Activated CD8-positive, alpha-beta T cell treated with anti-CD3 and anti-CD28 coated beads for 36 hours (primary cell): ENCODE results near the gene TH. TPM values are rescaled to one million over a fixed set of nuclear protein-coding genes. Genes with fewer than 3 reads are reported as not detected.
A peak's percentile ranks its signal among the peaks of the same experiment; 100 is the strongest.

Experiments used
- ATAC-seq: fragments of 200-7000 bp; cut with Tn5 transposase; one replicate; pipeline ENCODE4 v1.10.0; 2021; ENCODE audit warnings: mild to moderate bottlenecking, moderate library complexity
- CTCF ChIA-PET: fragments of 350-600 bp; sonication (Branson Sonifier 250); formaldehyde crosslinking; loops from one replicate; lab custom pipeline; 2021; ENCODE audit warnings: antibody characterized with exemption; lab: Charles Lee
- POLR2A ChIA-PET: fragments of 350-600 bp; sonication (Branson Sonifier 250); formaldehyde crosslinking; loops from one replicate; lab custom pipeline; 2021; ENCODE audit warnings: antibody characterized with exemption; lab: Charles Lee
- DNase-seq: peaks from one replicate; pipeline ENCODE4 v3.0.0-alpha.2; 2020
- H3K27ac Mint-ChIP-seq: one replicate; pipeline ENCODE4 v1.8.0; 2021; ENCODE audit warnings: mild to moderate bottlenecking, mixed read lengths
- H3K27me3 Mint-ChIP-seq: one replicate; pipeline ENCODE4 v1.8.0; 2021; ENCODE audit warnings: mixed read lengths
- H3K36me3 Mint-ChIP-seq: one replicate; pipeline ENCODE4 v1.8.0; 2021; ENCODE audit warnings: low read depth, mixed read lengths
- H3K4me1 Mint-ChIP-seq: one replicate; pipeline ENCODE4 v1.8.0; 2021; ENCODE audit warnings: low read depth, mixed read lengths
- H3K4me3 Mint-ChIP-seq: one replicate; pipeline ENCODE4 v1.8.0; 2021; ENCODE audit warnings: mild to moderate bottlenecking, moderate library complexity, mixed read lengths
- H3K9me3 Mint-ChIP-seq: one replicate; pipeline ENCODE4 v1.8.0; 2021; ENCODE audit warnings: mixed read lengths
- intact Hi-C: fragments of 100-400 bp; cut with micrococcal nuclease; formaldehyde crosslinking; loops from one replicate; pipeline ENCODE4 v1.10.0; 2022
- total RNA-seq, 2 experiments: library from RNA; stranded (reverse); gene quantifications; one replicate each; pipeline ENCODE4 v1.2.3, GENCODE V29; 2021
- TF ChIP-seq, protein P1 (sequence below): fragments of 200-600 bp; IDR thresholded peaks from one replicate; pipeline ENCODE4 v1.8.0; 2022; ENCODE audit warnings: antibody characterized with exemption, mild to moderate bottlenecking

TH gene
- total RNA-seq, 2 experiments from 2014 or later: not detected

DNA sequence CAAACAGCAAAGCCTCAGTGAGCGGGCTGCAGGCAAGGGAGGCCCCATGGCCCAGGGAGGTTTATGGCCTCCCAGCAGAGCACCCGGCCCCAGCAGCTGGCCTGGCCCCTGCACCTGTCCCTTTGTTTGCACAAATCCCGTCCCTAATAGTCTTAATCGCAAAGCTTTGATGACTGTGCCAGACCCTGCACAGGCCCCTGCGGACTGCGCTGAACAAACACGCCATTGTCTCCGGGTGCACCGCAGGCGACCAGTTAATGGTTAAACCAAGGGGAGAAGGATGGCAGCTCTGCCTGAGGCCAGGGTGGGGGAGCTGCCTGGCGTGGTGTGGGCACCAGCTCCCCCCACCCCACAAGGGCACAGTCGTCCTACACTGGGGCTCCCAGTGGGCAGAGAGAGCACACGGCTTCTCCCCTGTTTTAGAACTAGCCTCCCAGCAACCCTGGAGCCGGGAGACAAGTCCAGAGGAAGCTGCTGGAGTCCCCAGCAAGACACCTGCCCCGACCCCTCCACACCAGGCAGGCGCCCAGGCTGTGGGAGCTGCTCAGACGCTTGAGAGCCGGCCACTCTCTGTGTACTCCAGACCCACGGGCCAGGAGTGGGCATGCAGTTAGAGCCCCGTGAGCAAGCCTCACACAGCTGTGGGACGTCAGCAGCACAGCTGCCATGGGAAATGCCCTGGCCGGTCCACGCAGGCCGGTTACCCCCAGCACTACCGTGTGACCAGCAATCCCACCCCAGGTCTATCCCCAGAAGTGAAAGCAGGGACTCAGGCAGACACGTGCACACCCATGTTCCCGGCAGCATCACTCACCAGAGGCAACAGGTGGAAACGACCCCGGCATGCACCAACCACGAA lies 39.7 kb upstream of the TH start:
- ATAC-seq: no peak
- Mint-ChIP-seq H3K27me3 (no peaks in the 10 kb centered on the region), H3K4me1 (peaks cover 10% of the 10 kb centered on the region), H3K27ac (no peak overlapping the region), H3K4me3 (no peak overlapping the region), H3K36me3 (no peaks in the 10 kb centered on the region), H3K9me3 (no peaks in the 10 kb centered on the region)
- intact Hi-C loops: no loop called here
- ChIA-PET CTCF (interaction anchor here (1.9 to 2.2 kb wide), 2 partner anchors 16 to 87 kb away, joined by 5 to 6 read pairs; no protein-coding TSS in a partner anchor), POLR2A (no interaction called here)
- TF ChIP-seq, protein P1, sequence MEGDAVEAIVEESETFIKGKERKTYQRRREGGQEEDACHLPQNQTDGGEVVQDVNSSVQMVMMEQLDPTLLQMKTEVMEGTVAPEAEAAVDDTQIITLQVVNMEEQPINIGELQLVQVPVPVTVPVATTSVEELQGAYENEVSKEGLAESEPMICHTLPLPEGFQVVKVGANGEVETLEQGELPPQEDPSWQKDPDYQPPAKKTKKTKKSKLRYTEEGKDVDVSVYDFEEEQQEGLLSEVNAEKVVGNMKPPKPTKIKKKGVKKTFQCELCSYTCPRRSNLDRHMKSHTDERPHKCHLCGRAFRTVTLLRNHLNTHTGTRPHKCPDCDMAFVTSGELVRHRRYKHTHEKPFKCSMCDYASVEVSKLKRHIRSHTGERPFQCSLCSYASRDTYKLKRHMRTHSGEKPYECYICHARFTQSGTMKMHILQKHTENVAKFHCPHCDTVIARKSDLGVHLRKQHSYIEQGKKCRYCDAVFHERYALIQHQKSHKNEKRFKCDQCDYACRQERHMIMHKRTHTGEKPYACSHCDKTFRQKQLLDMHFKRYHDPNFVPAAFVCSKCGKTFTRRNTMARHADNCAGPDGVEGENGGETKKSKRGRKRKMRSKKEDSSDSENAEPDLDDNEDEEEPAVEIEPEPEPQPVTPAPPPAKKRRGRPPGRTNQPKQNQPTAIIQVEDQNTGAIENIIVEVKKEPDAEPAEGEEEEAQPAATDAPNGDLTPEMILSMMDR: no peak
- DNase-seq: no peak

DNA sequence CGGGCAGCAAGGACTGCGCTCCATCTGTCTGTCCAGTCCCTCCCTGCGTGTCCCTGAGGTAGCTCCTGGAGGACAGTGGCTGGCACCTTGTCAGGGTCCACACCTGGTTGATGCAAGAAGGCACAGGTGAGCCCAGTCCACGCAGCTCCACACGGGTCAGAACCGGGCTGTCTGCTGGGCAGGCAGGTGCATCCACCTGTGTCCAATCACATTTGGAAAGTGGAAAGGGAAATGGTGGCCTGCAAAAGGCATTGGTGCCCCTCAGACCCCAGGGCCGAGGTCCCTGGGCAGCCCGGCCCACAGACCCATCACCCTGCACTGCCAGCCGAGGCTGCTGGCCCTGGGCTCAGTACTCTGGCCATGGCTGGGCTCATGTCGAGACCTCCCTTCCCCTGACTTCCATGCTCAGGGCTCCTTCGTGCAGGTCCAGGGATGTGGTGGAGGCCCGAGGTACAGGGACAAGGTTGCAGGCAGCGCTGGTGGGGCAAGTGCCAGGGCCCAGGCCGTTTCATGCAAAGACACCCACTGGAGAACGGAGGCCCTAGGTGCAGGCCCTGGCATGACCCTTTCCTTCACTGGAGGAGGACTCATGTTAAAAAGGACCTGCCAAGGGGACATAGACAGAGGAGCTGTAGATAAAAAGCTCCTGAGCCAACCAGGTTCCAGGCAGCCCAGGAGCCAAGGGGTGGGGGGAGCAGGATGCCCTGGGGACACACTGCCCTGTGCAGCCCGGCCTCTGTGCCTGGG lies 38.9 kb upstream of the TH start:
- TF ChIP-seq, protein P1: no peak
- DNase-seq (peak; percentile 0), ATAC-seq (no peak)
- ChIA-PET CTCF (interaction anchor here (1.9 to 2.2 kb wide), 2 partner anchors 16 to 88 kb away, joined by 5 to 6 read pairs; no protein-coding TSS in a partner anchor), POLR2A (no interaction called here)
- Mint-ChIP-seq H3K36me3 (no peaks in the 10 kb centered on the region), H3K9me3 (no peaks in the 10 kb centered on the region), H3K4me1 (peaks cover 10% of the 10 kb centered on the region), H3K27me3 (no peaks in the 10 kb centered on the region), H3K4me3 (no peak overlapping the region), H3K27ac (no peak overlapping the region)
- intact Hi-C loops: no loop called here

DNA sequence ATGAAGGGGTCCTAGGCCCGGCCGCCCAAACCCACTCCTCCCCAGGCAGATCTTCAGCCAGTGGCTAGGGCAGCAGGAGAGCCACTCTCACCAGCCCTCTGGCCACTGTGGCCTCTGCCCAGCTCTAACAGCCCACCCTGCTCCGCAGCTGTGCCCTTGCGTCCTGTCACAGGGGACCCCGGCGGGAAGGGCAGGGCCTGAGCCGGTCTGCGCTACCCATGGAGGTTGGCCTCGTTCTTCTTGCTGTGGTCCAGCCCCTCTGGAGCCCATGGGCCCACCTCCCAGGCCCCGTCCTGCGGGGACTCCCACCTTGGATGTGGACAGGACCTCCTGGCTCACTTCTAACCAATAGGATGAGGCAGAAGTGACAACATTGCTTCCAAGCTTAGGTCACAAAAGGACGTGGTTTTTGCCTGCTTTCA lies 38.3 kb upstream of the TH start:
- CTCF ChIA-PET: interaction anchor here (1.9 kb wide), 1 partner anchor 15 kb away, joined by 6 read pairs; no protein-coding TSS in a partner anchor
- TF ChIP-seq, protein P1: no peak
- POLR2A ChIA-PET: no interaction called here
- ATAC-seq: no peak
- intact Hi-C loops: no loop called here
- no peaks in the 10 kb centered on the region for H3K9me3 Mint-ChIP-seq
- no peaks in the 10 kb centered on the region for H3K36me3 Mint-ChIP-seq
- H3K4me1 Mint-ChIP-seq: peaks cover 10% of the 10 kb centered on the region
- DNase-seq: no peak
- no peak overlapping the region for H3K4me3 Mint-ChIP-seq
- H3K27ac Mint-ChIP-seq: no peak overlapping the region
- H3K27me3 Mint-ChIP-seq: no peaks in the 10 kb centered on the region

DNA sequence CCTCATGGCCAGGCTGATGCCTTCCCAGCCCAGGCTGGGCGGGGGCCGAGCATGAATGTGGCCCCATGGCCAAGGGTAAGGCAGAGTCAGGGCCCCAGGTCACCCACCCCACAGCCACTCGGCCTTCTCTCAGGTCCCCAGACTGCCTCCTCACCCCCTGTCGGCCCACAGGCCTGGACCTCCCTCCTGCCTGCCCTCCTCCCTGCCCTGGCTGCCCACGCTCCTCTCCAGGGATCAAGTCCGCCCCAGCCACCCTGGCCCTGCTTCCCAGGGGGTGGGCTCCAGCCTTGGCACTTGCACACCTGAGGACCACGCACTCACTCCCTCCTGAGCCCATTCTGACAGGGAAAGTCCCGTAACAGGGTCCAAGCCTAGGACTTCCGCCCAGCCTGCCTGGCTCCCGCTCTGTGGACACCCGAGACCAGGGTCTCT lies 37.8 kb upstream of the TH start:
- ATAC-seq (no peak), DNase-seq (peak; percentile 0)
- H3K9me3 Mint-ChIP-seq: no peaks in the 10 kb centered on the region
- ChIA-PET CTCF (interaction anchor here (0.7 kb wide), 1 partner anchor 95 kb away, joined by 3 read pairs; no protein-coding TSS in a partner anchor), POLR2A (no interaction called here)
- H3K4me1 Mint-ChIP-seq: peaks cover 10% of the 10 kb centered on the region
- no peaks in the 10 kb centered on the region for H3K27me3 Mint-ChIP-seq
- H3K27ac Mint-ChIP-seq: no peak overlapping the region
- H3K36me3 Mint-ChIP-seq: no peaks in the 10 kb centered on the region
- TF ChIP-seq, protein P1: no peak
- intact Hi-C loops: no loop called here
- H3K4me3 Mint-ChIP-seq: no peak overlapping the region
